DMS153 treated with DMSO at 0.1 percent for 48 hours (cell line): ENCODE measurements around the gene SEC24A.
A peak's percentile ranks its signal among the peaks of the same experiment; 100 is the strongest.
"Not testable (repeated sequence)": the region's sequence is repeated elsewhere in the genome, so short reads cannot be mapped to it uniquely, and the experiment has no call there.

Experiments used
- DNase-seq: peaks from one replicate; lab custom pipeline; 2025; ENCODE audit not compliant: unreplicated experiment; lab: John Stamatoyannopoulos, UW

SEC24A gene

GRCh38 chr5:134738963-134739661, 90.5 kb downstream of the SEC24A start:
- no peak for DNase-seq

GRCh38 chr5:134741052-134741451, 92.5 kb downstream of the SEC24A start:
- no peak for DNase-seq

- no peak for DNase-seq
Observed at GRCh38 chr5:134742134-134742533, 93.5 kb downstream of the SEC24A start.

- no peak for DNase-seq
Observed at GRCh38 chr5:134749415-134749814, 100.8 kb downstream of the SEC24A start.

GRCh38 chr5:134758176-134758503, 109.6 kb downstream of the SEC24A start:
- no peak for DNase-seq

- DNase-seq = peak; percentile 40
Observed at GRCh38 chr5:134758504-134759341, 110.1 kb downstream of the SEC24A start, which contains the start of gene DDX46. TSS of gene DDX46 (plus strand) at chr5:134758779. CDS start at chr5:134758939, 160 bp downstream.

GRCh38 chr5:134767528-134768291, 119.1 kb downstream of the SEC24A start:
- not testable (repeated sequence) for DNase-seq

- no peak for DNase-seq
Observed at GRCh38 chr5:134769206-134769605, 120.6 kb downstream of the SEC24A start.

- DNase-seq = no peak
Observed at GRCh38 chr5:134772461-134773125, 124.0 kb downstream of the SEC24A start.

GRCh38 chr5:134777366-134777765, 128.8 kb downstream of the SEC24A start:
- no peak for DNase-seq
